Kidney epithelial cell (primary cell): Measurements from ENCODE around the gene ACSF2. TPM values are rescaled to one million over a fixed set of nuclear protein-coding genes. Genes with fewer than 3 reads are reported as not detected.

Experiments used
- DNase-seq: peaks from one replicate; pipeline ENCODE4 v3.0.0-alpha.2; 2010; ENCODE audit warnings: low read depth
- H3K27me3 ChIP-seq: 2 replicates; pipeline ENCODE4 v1.6.0; 2011; ENCODE audit warnings: low read length; ENCODE audit not compliant: control insufficient read depth, insufficient read depth
- H3K36me3 ChIP-seq: 2 replicates; pipeline ENCODE4 v1.5.1; 2011; ENCODE audit warnings: low read length; ENCODE audit not compliant: control insufficient read depth, insufficient read depth
- H3K4me3 ChIP-seq: 2 replicates; pipeline ENCODE4 v1.5.1; 2011; ENCODE audit warnings: low read depth, mild to moderate bottlenecking, control low read depth, low read length
- total RNA-seq: library from RNA; depleted of rRNA; stranded (reverse); fragments of >200 nt; gene quantifications from 2 replicates; pipeline ENCODE4 v1.2.3, GENCODE V29; 2015
- TF ChIP-seq, protein P1 (sequence below): IDR thresholded peaks from 2 replicates; pipeline ENCODE4 v1.5.1; 2011; ENCODE audit warnings: mild to moderate bottlenecking, moderate library complexity, low read length, control low read depth, inconsistent platforms; ENCODE audit not compliant: insufficient read depth, poor library complexity, severe bottlenecking

ACSF2 gene
- total RNA-seq, 1 donor from 2014 or later = 24.8 TPM

DNA sequence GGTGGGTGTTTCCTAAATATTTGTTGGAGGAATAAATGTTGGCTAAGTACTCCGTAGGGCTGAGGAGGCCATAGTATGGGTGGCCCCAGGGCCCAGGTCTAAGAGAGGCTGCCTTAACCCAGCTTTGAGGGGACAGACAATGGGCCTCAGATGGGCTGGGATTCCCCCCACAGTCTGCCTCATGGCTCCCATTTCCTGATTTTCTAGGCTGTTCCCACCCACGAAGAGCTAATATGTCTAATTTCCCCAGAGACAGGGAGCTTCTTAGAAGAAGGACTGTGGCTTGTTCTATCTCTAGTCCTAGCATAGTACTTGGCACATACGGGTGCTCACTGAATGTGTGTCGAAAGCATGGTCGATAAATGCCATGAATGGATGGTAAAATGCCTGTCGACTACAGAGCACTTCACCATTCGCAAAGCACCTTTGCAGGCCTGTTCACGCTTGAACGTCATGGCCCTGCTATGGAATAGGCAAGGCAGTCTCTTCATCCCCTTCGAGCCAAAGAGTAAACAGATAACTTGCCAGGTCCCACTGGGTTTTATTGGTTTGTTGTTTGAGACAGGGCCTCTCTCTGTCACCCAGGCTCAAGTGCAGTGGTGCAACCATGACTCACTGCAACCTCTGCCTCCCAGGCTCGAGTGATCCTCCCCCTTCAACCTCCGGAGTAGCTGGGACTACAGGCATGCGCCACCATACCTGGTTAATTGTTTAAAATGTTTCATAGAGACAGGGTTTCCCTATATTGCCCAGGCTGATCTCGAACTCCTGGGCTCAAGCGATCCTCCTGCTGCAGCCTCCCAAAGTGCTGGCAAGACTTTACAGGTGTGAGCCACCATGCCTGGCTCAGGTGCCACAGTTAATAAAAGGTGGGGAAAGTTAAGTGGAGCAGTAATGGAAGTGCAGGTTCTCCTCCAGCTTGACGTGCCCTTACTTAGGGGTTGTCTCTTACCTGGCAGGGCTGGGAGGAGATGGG is 33.0 kb downstream of the ACSF2 start:
- DNase-seq = no peak
- H3K36me3 ChIP-seq = no peaks in the 10 kb centered on the region
- H3K27me3 ChIP-seq = no peaks in the 10 kb centered on the region
- H3K4me3 ChIP-seq = no peak overlapping the region
- TF ChIP-seq, protein P1, sequence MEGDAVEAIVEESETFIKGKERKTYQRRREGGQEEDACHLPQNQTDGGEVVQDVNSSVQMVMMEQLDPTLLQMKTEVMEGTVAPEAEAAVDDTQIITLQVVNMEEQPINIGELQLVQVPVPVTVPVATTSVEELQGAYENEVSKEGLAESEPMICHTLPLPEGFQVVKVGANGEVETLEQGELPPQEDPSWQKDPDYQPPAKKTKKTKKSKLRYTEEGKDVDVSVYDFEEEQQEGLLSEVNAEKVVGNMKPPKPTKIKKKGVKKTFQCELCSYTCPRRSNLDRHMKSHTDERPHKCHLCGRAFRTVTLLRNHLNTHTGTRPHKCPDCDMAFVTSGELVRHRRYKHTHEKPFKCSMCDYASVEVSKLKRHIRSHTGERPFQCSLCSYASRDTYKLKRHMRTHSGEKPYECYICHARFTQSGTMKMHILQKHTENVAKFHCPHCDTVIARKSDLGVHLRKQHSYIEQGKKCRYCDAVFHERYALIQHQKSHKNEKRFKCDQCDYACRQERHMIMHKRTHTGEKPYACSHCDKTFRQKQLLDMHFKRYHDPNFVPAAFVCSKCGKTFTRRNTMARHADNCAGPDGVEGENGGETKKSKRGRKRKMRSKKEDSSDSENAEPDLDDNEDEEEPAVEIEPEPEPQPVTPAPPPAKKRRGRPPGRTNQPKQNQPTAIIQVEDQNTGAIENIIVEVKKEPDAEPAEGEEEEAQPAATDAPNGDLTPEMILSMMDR = no peak

DNA sequence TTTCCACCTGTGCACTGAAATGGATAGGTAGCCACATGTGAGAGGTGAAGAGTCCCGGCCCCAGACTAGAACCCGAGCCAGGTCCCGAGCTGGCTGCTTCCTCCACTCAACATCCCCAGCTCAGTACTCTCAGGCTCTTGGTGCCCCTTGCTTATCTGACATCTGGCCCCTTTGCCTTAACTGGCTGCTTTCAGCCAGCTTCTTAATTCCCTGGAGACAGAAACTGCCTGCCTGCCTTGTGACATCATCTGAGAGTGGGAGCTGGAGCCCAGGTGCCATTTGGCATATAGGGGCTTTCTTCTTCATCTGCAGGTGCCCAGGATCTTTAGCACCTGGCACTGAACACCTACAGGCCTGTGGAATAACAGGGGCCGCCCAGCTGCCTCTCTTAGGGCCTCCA is 33.7 kb downstream of the ACSF2 start:
- DNase-seq = no peak
- TF ChIP-seq, protein P1 = no peak
- Histone ChIP-seq H3K36me3 (no peaks in the 10 kb centered on the region), H3K27me3 (no peaks in the 10 kb centered on the region), H3K4me3 (no peak overlapping the region)

DNA sequence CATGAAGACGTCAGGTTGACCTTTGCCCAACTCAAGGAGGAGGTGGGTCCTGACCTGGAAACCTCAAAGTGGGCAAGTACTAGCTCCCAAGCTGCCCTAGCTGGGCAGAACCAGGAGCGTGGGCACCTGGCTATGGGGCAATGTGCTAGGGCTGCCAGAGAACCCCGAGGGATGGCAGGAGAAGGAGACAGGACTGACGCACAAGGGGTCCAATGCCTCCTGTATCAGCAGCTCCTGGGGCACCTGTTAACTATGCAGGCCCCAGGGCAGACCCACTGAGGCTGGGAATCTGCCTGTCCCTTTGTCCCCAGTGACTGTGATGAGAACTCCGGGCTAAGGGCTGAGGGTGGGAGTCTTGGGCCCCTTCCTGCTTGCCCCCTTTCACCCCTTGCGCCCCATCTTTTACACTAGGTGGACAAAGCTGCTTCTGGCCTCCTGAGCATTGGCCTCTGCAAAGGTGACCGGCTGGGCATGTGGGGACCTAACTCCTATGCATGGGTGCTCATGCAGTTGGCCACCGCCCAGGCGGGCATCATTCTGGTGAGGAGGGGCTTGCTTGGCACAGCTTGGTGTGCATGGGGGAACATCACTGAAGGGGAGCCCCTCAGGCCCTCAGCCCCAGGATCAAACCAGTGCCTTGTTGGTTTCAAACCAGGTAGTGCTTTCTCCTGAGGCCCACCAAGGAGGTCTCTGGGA is 35.0 kb downstream of the ACSF2 start:
- H3K36me3 ChIP-seq = no peaks in the 10 kb centered on the region
- DNase-seq = no peak
- H3K4me3 ChIP-seq = no peak overlapping the region
- TF ChIP-seq, protein P1 = no peak
- no peaks in the 10 kb centered on the region for H3K27me3 ChIP-seq

DNA sequence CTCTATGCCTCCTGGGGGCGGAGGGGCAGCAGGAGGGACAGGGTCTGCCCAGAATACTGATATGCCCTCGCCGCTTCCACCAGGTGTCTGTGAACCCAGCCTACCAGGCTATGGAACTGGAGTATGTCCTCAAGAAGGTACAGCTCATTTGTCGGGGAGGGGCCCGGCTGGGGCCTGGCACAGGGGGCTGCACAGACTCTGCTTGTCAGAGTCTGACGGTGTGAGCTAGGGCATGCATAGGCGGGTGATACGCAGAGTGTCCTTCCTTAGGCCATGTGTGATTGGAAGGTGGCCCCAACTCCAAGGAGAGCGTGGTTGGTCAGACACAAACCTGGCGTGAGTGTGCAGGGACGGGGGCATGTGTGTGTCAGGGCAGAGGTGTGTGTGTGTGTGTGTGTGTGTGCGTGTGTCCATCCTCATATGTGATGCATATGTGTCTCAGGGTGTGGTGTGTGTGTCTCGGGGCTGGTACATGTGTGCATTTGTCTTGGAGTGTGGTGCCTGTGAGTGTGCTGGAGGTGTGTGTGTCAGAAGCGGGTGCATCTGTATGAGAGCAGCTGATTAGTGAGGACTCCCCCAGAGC is 35.6 kb downstream of the ACSF2 start:
- no peak for DNase-seq
- TF ChIP-seq, protein P1 = no peak
- Histone ChIP-seq H3K27me3 (peaks cover under 1% of the 10 kb centered on the region), H3K36me3 (no peaks in the 10 kb centered on the region), H3K4me3 (no peak overlapping the region)

DNA sequence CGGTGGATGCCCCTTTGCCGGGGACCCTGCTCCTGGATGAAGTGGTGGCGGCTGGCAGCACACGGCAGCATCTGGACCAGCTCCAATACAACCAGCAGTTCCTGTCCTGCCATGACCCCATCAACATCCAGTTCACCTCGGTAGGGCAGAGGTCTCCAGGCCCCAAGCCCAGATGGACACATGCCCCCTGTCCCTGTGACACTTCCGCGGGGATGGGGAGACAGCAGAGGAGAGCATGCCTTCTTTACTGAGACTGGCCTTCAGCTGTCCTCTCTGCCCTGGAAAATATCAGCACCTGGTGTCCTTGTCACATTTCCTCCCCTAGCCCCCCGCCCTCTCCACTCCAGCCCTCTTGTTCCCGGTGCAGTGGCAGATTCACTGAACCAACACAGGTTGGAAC is 36.4 kb downstream of the ACSF2 start:
- no peaks in the 10 kb centered on the region for H3K36me3 ChIP-seq
- H3K27me3 ChIP-seq = peaks cover 6% of the 10 kb centered on the region
- no peak overlapping the region for H3K4me3 ChIP-seq
- DNase-seq = no peak
- TF ChIP-seq, protein P1 = no peak
